H9 (cell line): Measurements from ENCODE around the gene DMTF1. TPM values are rescaled to one million over a fixed set of nuclear protein-coding genes. Genes with fewer than 3 reads are reported as not detected.

ENCODE experiments used
- DNase-seq: peaks from one replicate; pipeline ENCODE4 v3.0.0-alpha.2; 2017
- H2AFZ ChIP-seq: one replicate; pipeline ENCODE4 v1.6.1; 2013; ENCODE audit warnings: mild to moderate bottlenecking, low read length, control low read depth, moderate library complexity
- H2AK5ac ChIP-seq: 2 replicates; pipeline ENCODE4 v1.6.1; 2013; ENCODE audit warnings: low read length, control low read depth, mixed read lengths; ENCODE audit not compliant: insufficient read length
- H2BK120ac ChIP-seq: one replicate; pipeline ENCODE4 v1.6.1; 2013; ENCODE audit warnings: low read depth, mild to moderate bottlenecking, low read length, control low read depth, inconsistent platforms; ENCODE audit not compliant: poor library complexity, severe bottlenecking
- H2BK12ac ChIP-seq: 2 replicates; pipeline ENCODE4 v1.6.1; 2013; ENCODE audit warnings: low read length, control low read depth, mixed read lengths, low read depth; ENCODE audit not compliant: insufficient read length
- H2BK15ac ChIP-seq: 2 replicates; pipeline ENCODE4 v1.6.1; 2013; ENCODE audit warnings: low read depth, low read length, control low read depth
- H2BK20ac ChIP-seq: one replicate; pipeline ENCODE4 v1.6.1; 2013; ENCODE audit warnings: low read depth, mild to moderate bottlenecking, low read length, control low read depth, inconsistent platforms; ENCODE audit not compliant: poor library complexity, severe bottlenecking
- H2BK5ac ChIP-seq: 2 replicates; pipeline ENCODE4 v1.6.1; 2013; ENCODE audit warnings: low read length, control low read depth, mixed read lengths; ENCODE audit not compliant: insufficient read length
- H3K14ac ChIP-seq: 2 replicates; pipeline ENCODE4 v1.6.1; 2013; ENCODE audit warnings: low read length, control low read depth; ENCODE audit not compliant: insufficient read depth
- H3K18ac ChIP-seq: 2 replicates; pipeline ENCODE4 v1.6.1; 2013; ENCODE audit warnings: low read depth, mild to moderate bottlenecking, mixed read lengths, low read length, control low read depth; ENCODE audit not compliant: insufficient read length
- H3K23ac ChIP-seq: 2 replicates; pipeline ENCODE4 v1.6.1; 2013; ENCODE audit warnings: low read length, control low read depth, mixed read lengths, low read depth; ENCODE audit not compliant: insufficient read length
- H3K23me2 ChIP-seq: 2 replicates; pipeline ENCODE4 v1.6.1; 2013; ENCODE audit warnings: low read depth, mild to moderate bottlenecking, mixed read lengths, low read length, control low read depth; ENCODE audit not compliant: insufficient read length, poor library complexity, severe bottlenecking
- H3K27ac ChIP-seq: 2 replicates; pipeline ENCODE4 v1.5.1; 2013; ENCODE audit warnings: low read length, control low read depth, mixed read lengths, low read depth; ENCODE audit not compliant: insufficient read length
- H3K27me3 ChIP-seq: 2 replicates; pipeline ENCODE4 v1.6.1; 2013; ENCODE audit warnings: low read length, control low read depth, inconsistent platforms; ENCODE audit not compliant: insufficient read depth
- H3K4ac ChIP-seq: 2 replicates; pipeline ENCODE4 v1.6.1; 2013; ENCODE audit warnings: low read depth, mild to moderate bottlenecking, control low read depth, inconsistent platforms, low read length, moderate library complexity
- H3K4me1 ChIP-seq: 2 replicates; pipeline ENCODE4 v1.6.1; 2013; ENCODE audit warnings: low read length, control low read depth, inconsistent platforms; ENCODE audit not compliant: insufficient read depth
- H3K4me2 ChIP-seq: 2 replicates; pipeline ENCODE4 v1.6.1; 2013; ENCODE audit warnings: low read length, control low read depth, mixed read lengths; ENCODE audit not compliant: insufficient read length, insufficient read depth
- H3K56ac ChIP-seq: 2 replicates; pipeline ENCODE4 v1.6.1; 2013; ENCODE audit warnings: low read depth, mild to moderate bottlenecking, mixed read lengths, low read length, control low read depth; ENCODE audit not compliant: insufficient read length
- H3K79me1 ChIP-seq: 2 replicates; pipeline ENCODE4 v1.6.1; 2013; ENCODE audit warnings: low read depth, mild to moderate bottlenecking, moderate library complexity, low read length, control low read depth, inconsistent platforms; ENCODE audit not compliant: insufficient read depth, poor library complexity, severe bottlenecking
- H3K79me2 ChIP-seq: 2 replicates; pipeline ENCODE4 v1.6.1; 2013; ENCODE audit warnings: low read length, control low read depth, inconsistent platforms; ENCODE audit not compliant: insufficient read depth
- H3K9ac ChIP-seq: 2 replicates; pipeline ENCODE4 v1.6.1; 2013; ENCODE audit warnings: low read length, control low read depth, mixed read lengths; ENCODE audit not compliant: insufficient read length; ENCODE audit errors: extremely low read depth
- H3K9me3 ChIP-seq: one replicate; pipeline ENCODE4 v1.6.1; 2013; ENCODE audit warnings: low read depth, low read length, inconsistent platforms; ENCODE audit not compliant: control insufficient read depth
- H3T11ph ChIP-seq: one replicate; pipeline ENCODE4 v1.6.1; 2013; ENCODE audit warnings: mild to moderate bottlenecking, low read length, control low read depth, inconsistent platforms
- H4K20me1 ChIP-seq: one replicate; pipeline ENCODE4 v1.6.1; 2013; ENCODE audit not compliant: control insufficient read depth, insufficient read length, insufficient read depth
- H4K5ac ChIP-seq: 2 replicates; pipeline ENCODE4 v1.6.1; 2013; ENCODE audit warnings: low read depth, mild to moderate bottlenecking, mixed read lengths, low read length, control low read depth; ENCODE audit not compliant: insufficient read length
- H4K8ac ChIP-seq: replicated peaks from 2 replicates; pipeline ENCODE4 v1.6.1; 2013; ENCODE audit warnings: low read length, control low read depth, mixed read lengths, low read depth; ENCODE audit not compliant: insufficient read length
- H4K91ac ChIP-seq: 2 replicates; pipeline ENCODE4 v1.6.1; 2013; ENCODE audit warnings: low read depth, mild to moderate bottlenecking, moderate library complexity, mixed read lengths, low read length, control low read depth; ENCODE audit not compliant: insufficient read length
- H3K27ac Mint-ChIP-seq, 3 experiments: 2 replicates in 2 of 3; 3 replicates in 1 of 3; pipeline ENCODE4 v1.8.0; 2020 to 2021; ENCODE audit warnings: mixed read lengths in 3 of 3, mild to moderate bottlenecking in 1 of 3, moderate library complexity in 1 of 3
- H3K27me3 Mint-ChIP-seq: 2 replicates; pipeline ENCODE4 v1.8.0; 2021; ENCODE audit warnings: low read depth, mild to moderate bottlenecking, moderate library complexity, mixed read lengths
- H3K36me3 Mint-ChIP-seq, 3 experiments: 2 replicates in 2 of 3; 3 replicates in 1 of 3; pipeline ENCODE4 v1.8.0; 2020 to 2021; ENCODE audit warnings: low read depth in 3 of 3, mixed read lengths in 3 of 3; ENCODE audit not compliant: insufficient read depth in 1 of 3
- H3K4me1 Mint-ChIP-seq, 2 experiments: 2 replicates each; pipeline ENCODE4 v1.8.0; 2020; ENCODE audit warnings: mixed read lengths in 2 of 2
- H3K4me3 Mint-ChIP-seq, 2 experiments: 2 replicates in 1 of 2; 3 replicates in 1 of 2; pipeline ENCODE4 v1.8.0; 2020 to 2021; ENCODE audit warnings: mild to moderate bottlenecking in 2 of 2, mixed read lengths in 2 of 2, moderate library complexity in 1 of 2
- H3K9me3 Mint-ChIP-seq, 2 experiments: 2 replicates in 1 of 2; 3 replicates in 1 of 2; pipeline ENCODE4 v1.8.0; 2020; ENCODE audit warnings: mild to moderate bottlenecking in 2 of 2, mixed read lengths in 2 of 2, moderate library complexity in 1 of 2
- CTCF ChIP-seq: fragments of 200-600 bp; sonication (generic); conservative IDR thresholded peaks from 3 replicates; pipeline ENCODE4 v1.8.0; 2021; ENCODE audit warnings: antibody characterized with exemption, mild to moderate bottlenecking
- WGBS: extraction: QIAGEN DNeasy Blood & Tissue Kit; methylation state at CpG from one replicate; pipeline ENCODE4 v1.1.7; 2013; ENCODE audit warnings: missing lambda C conversion rate, low lambda C conversion rate, mixed read lengths; ENCODE audit not compliant: insufficient read length; ENCODE audit errors: extremely low coverage; 5-methylcytosine and 5-hydroxymethylcytosine counted together
- total RNA-seq: library from RNA; stranded (reverse); gene quantifications from 2 replicates; pipeline ENCODE4 v1.2.1, GENCODE V29; 2021

Gene DMTF1
- total RNA-seq, 1 experiment from 2014 or later = 111 TPM

DNA sequence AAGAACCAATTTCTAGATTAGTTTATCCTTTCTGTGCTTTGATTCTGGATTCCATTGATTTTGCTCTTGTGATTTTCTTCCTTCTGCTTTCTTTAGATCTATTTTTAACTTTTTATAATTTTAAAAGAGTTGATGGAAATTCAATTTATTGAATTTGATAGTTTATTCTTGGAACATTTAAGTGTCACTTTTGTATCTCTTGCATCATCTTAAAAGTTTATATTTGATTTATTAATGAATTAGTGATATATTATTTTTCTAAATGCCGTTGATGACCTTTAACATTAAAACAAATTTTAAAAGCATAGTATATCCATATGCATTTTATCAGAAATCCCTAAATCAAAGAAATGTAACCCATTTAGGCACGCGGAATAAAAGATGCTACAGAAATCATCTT lies 26.9 kb downstream of the DMTF1 start:
- Histone ChIP-seq H3T11ph (no peak overlapping the region), H2BK120ac (no peak overlapping the region), H3K9me3 (no peaks in the 10 kb centered on the region), H3K14ac (no peak overlapping the region), H2BK15ac (no peak overlapping the region), H2AFZ (no peak overlapping the region), H4K5ac (no peak overlapping the region), H2BK12ac (no peak overlapping the region), H3K79me1 (no peaks in the 10 kb centered on the region), H2AK5ac (no peak overlapping the region), H3K18ac (no peak overlapping the region), H3K23ac (no peak overlapping the region), H4K91ac (no peak overlapping the region), H2BK5ac (no peak overlapping the region), H3K4me2 (no peak overlapping the region), H3K4ac (no peak overlapping the region), H4K8ac (no peak overlapping the region), H3K27ac (no peak overlapping the region), H3K79me2 (no peaks in the 10 kb centered on the region), H3K23me2 (no peaks in the 10 kb centered on the region), H4K20me1 (no peaks in the 10 kb centered on the region), H3K4me1 (no peaks in the 10 kb centered on the region), H3K27me3 (no peaks in the 10 kb centered on the region), H2BK20ac (no peak overlapping the region), H3K56ac (no peak overlapping the region), H3K9ac (no peak overlapping the region)
- Mint-ChIP-seq H3K4me1 (no peaks in the 10 kb centered on the region), H3K36me3 (peaks cover 36 to 76% (median 73%) of the 10 kb centered on the region in 3 experiments; a peak in 6 of 7 replicates), H3K27me3 (no peaks in the 10 kb centered on the region), H3K27ac (no peak overlapping the region; a peak in 1 of 7 replicates), H3K4me3 (no peak overlapping the region), H3K9me3 (no peaks in the 10 kb centered on the region)
- DNase-seq = no peak
- TF ChIP-seq CTCF = no peak
- no CpG with 5 or more reads among the region's 3 CpGs for WGBS
